HEK293 (cell line): Measurements from ENCODE around the gene BDKRB2.

Experiments used
- CTCF ChIA-PET: fragments of 350-600 bp; formaldehyde crosslinking; extraction: SDS; loops from one replicate; lab custom pipeline; 2021; ENCODE audit warnings: antibody characterized with exemption; lab: Yijun Ruan, JAX
- POLR2A ChIA-PET: fragments of 300-600 bp; formaldehyde crosslinking; extraction: SDS; loops from one replicate; lab custom pipeline; 2020; ENCODE audit warnings: antibody characterized with exemption, inconsistent platforms; lab: Yijun Ruan, JAX
- H3K27ac ChIP-seq: fragments of 200-500 bp; sonication (Bioruptor generic); 2 replicates; pipeline ENCODE4 v1.5.1; 2014; ENCODE audit warnings: low read depth, low read length, control low read depth, inconsistent platforms; ENCODE audit errors: extremely low read depth
- H3K36me3 ChIP-seq, 2 experiments: fragments of 200-500 bp in 1 of 2; sonication (Bioruptor generic) in 1 of 2; 1 replicate in 1 of 2; 2 replicates in 1 of 2; pipeline ENCODE4 v1.5.1; 2014 to 2017; ENCODE audit warnings: inconsistent platforms in 2 of 2, low read length in 2 of 2; ENCODE audit not compliant: control insufficient read depth in 2 of 2, insufficient read depth in 1 of 2
- H3K4me1 ChIP-seq: fragments of 200-500 bp; sonication (Bioruptor generic); 2 replicates; pipeline ENCODE4 v1.5.1; 2014; ENCODE audit warnings: mild to moderate bottlenecking, low read length, inconsistent platforms; ENCODE audit not compliant: control insufficient read depth, insufficient read depth
- H3K4me3 ChIP-seq: 2 replicates; pipeline ENCODE4 v1.5.1; 2011; ENCODE audit warnings: low read depth, mild to moderate bottlenecking, control low read depth, low read length, moderate library complexity
- H3K9me3 ChIP-seq: fragments of 200-500 bp; sonication (Bioruptor generic); 2 replicates; pipeline ENCODE4 v1.5.1; 2014; ENCODE audit warnings: low read depth, low read length, inconsistent platforms; ENCODE audit not compliant: control insufficient read depth, insufficient read depth
- HIC1 ChIP-seq: fragments of 450-650 bp; formaldehyde crosslinking; IDR thresholded peaks from 2 replicates; pipeline ENCODE4 v1.5.1; 2016; ENCODE audit warnings: missing biosample characterization, missing genetic modification characterization
- INSM2 ChIP-seq: fragments of 450-650 bp; formaldehyde crosslinking; IDR thresholded peaks from 2 replicates; pipeline ENCODE4 v1.5.1; 2016; ENCODE audit warnings: missing biosample characterization, missing genetic modification characterization
- PRDM1 ChIP-seq: fragments of 450-650 bp; formaldehyde crosslinking; IDR thresholded peaks from 2 replicates; pipeline ENCODE4; 2016; ENCODE audit warnings: missing biosample characterization, missing genetic modification characterization
- PRDM10 ChIP-seq: fragments of 450-650 bp; formaldehyde crosslinking; IDR thresholded peaks from 2 replicates; pipeline ENCODE4 v1.5.1; 2016; ENCODE audit warnings: missing biosample characterization, missing genetic modification characterization
- TSHZ1 ChIP-seq: fragments of 450-650 bp; formaldehyde crosslinking; IDR thresholded peaks from 2 replicates; pipeline ENCODE4 v1.5.1; 2016; ENCODE audit warnings: missing biosample characterization, missing genetic modification characterization, borderline replicate concordance
- ZBTB8A ChIP-seq: fragments of 450-650 bp; formaldehyde crosslinking; IDR thresholded peaks from 2 replicates; pipeline ENCODE4 v1.5.1; 2016; ENCODE audit warnings: missing biosample characterization, missing genetic modification characterization
- ZNF169 ChIP-seq: fragments of 450-650 bp; formaldehyde crosslinking; IDR thresholded peaks from 2 replicates; pipeline ENCODE4 v1.5.1; 2016; ENCODE audit warnings: missing biosample characterization, missing genetic modification characterization
- ZNF175 ChIP-seq: fragments of 450-650 bp; formaldehyde crosslinking; IDR thresholded peaks from 2 replicates; pipeline ENCODE4 v1.5.1; 2016; ENCODE audit warnings: missing biosample characterization, missing genetic modification characterization
- ZNF18 ChIP-seq: fragments of 450-650 bp; formaldehyde crosslinking; IDR thresholded peaks from 2 replicates; pipeline ENCODE4 v1.5.1; 2016; ENCODE audit warnings: missing biosample characterization, missing genetic modification characterization
- ZNF248 ChIP-seq: fragments of 450-650 bp; formaldehyde crosslinking; IDR thresholded peaks from 2 replicates; pipeline ENCODE4 v1.5.1; 2017; ENCODE audit warnings: missing biosample characterization, missing genetic modification characterization
- ZNF302 ChIP-seq: fragments of 450-650 bp; formaldehyde crosslinking; IDR thresholded peaks from 2 replicates; pipeline ENCODE4 v1.5.1; 2016; ENCODE audit warnings: missing biosample characterization, missing genetic modification characterization, low read depth
- ZNF324 ChIP-seq: fragments of 450-650 bp; formaldehyde crosslinking; IDR thresholded peaks from 2 replicates; pipeline ENCODE4 v1.5.1; 2016; ENCODE audit warnings: missing biosample characterization, missing genetic modification characterization
- ZNF692 ChIP-seq: fragments of 450-650 bp; formaldehyde crosslinking; IDR thresholded peaks from 2 replicates; pipeline ENCODE4 v1.5.1; 2016; ENCODE audit warnings: missing biosample characterization, missing genetic modification characterization
- ZNF777 ChIP-seq: fragments of 450-650 bp; formaldehyde crosslinking; IDR thresholded peaks from 2 replicates; pipeline ENCODE4 v1.5.1; 2017; ENCODE audit warnings: missing biosample characterization, missing genetic modification characterization, borderline replicate concordance

BDKRB2 gene

GRCh38 chr14:96191353-96191752, 13.3 kb upstream of the BDKRB2 start:
- H3K4me1 ChIP-seq: no peaks in the 10 kb centered on the region
- ChIA-PET POLR2A (no interaction called here), CTCF (no interaction called here)
- no peaks in the 10 kb centered on the region for H3K9me3 ChIP-seq
- no peak overlapping the region for H3K27ac ChIP-seq
- no peaks in the 10 kb centered on the region for H3K36me3 ChIP-seq
- TF ChIP-seq ZNF692 (tag by site-specific recombination) (no peak), ZNF169 (tag by site-specific recombination) (no peak), TSHZ1 (tag by site-specific recombination) (no peak), ZBTB8A (tag by site-specific recombination) (no peak), ZNF248 (tag by site-specific recombination) (no peak), PRDM1 (no peak), PRDM10 (tag by site-specific recombination) (no peak), HIC1 (no peak), ZNF18 (tag by site-specific recombination) (no peak), INSM2 (no peak), ZNF302 (tag by site-specific recombination) (no peak), ZNF324 (tag by site-specific recombination) (no peak), ZNF777 (tag by site-specific recombination) (no peak), ZNF175 (tag by site-specific recombination) (no peak)
- no peak overlapping the region for H3K4me3 ChIP-seq
